ENCODE data around the gene OTOA.
A peak's percentile ranks its signal among the peaks of the same experiment; 100 is the strongest.
"Not testable (repeated sequence)": the region's sequence is repeated elsewhere in the genome, so short reads cannot be mapped to it uniquely, and the experiment has no call there.

The OTOA gene

GRCh38 chr16:21727344-21727743 is 63.6 kb downstream of the OTOA start:
- DNase-seq, result no peak

GRCh38 chr16:21731233-21731632 is 67.5 kb downstream of the OTOA start:
- not testable (repeated sequence) for DNase-seq

GRCh38 chr16:21740637-21741036 is 76.9 kb downstream of the OTOA start:
- not testable (repeated sequence) for DNase-seq

GRCh38 chr16:21756192-21757079 is 92.7 kb downstream of the OTOA start:
- DNase-seq, result not testable (repeated sequence)

- not testable (repeated sequence) for DNase-seq
Observed at GRCh38 chr16:21757080-21757671, 93.4 kb downstream of the OTOA start.

GRCh38 chr16:21768280-21768679 is 104.5 kb downstream of the OTOA start:
- DNase-seq, result not testable (repeated sequence)

- not testable (repeated sequence) for DNase-seq
Observed at GRCh38 chr16:21768810-21769209, 105.0 kb downstream of the OTOA start.

GRCh38 chr16:21769284-21769683 is 105.5 kb downstream of the OTOA start:
- DNase-seq, result not testable (repeated sequence)

GRCh38 chr16:21770584-21770983 is 106.8 kb downstream of the OTOA start:
- not testable (repeated sequence) for DNase-seq

- DNase-seq, result not testable (repeated sequence)
Observed at GRCh38 chr16:21772547-21773206, 108.9 kb downstream of the OTOA start.

- DNase-seq, result not testable (repeated sequence)
Observed at GRCh38 chr16:21773207-21773553, 109.4 kb downstream of the OTOA start.

GRCh38 chr16:21780525-21780924 is 116.8 kb downstream of the OTOA start:
- DNase-seq, result not testable (repeated sequence)

- DNase-seq, result not testable (repeated sequence)
Observed at GRCh38 chr16:21790506-21790905, 126.7 kb downstream of the OTOA start.

GRCh38 chr16:21793310-21793709 is 129.5 kb downstream of the OTOA start:
- not testable (repeated sequence) for DNase-seq

GRCh38 chr16:21798601-21799000 is 134.8 kb downstream of the OTOA start:
- DNase-seq, result not testable (repeated sequence)

- peak; percentile 34 for DNase-seq
Observed at GRCh38 chr16:21801538-21802374, 138.0 kb downstream of the OTOA start.

- not testable (repeated sequence) for DNase-seq
Observed at GRCh38 chr16:21802375-21802663, 138.6 kb downstream of the OTOA start.
